IMR-90 (cell line): ENCODE results near the gene MED22. TPM values are rescaled to one million over a fixed set of nuclear protein-coding genes. Genes with fewer than 3 reads are reported as not detected.

ENCODE experiments used
- ATAC-seq: fragments of 200-7000 bp; cut with Tn5 transposase; 2 replicates; pipeline ENCODE4 v1.9.1; 2020; ENCODE audit warnings: low read depth, mild to moderate bottlenecking, moderate library complexity
- BruUV-seq: library from RNA; stranded (reverse); fragments of 400-500 nt; replicated peaks from 2 replicates; lab custom pipeline; 2021; lab: Mats Ljungman, UMichigan
- CTCF ChIA-PET: fragments of 300-600 bp; formaldehyde crosslinking; extraction: SDS; loops from one replicate; lab custom pipeline; 2021; ENCODE audit warnings: antibody characterized with exemption; lab: Yijun Ruan, JAX
- POLR2A ChIA-PET: fragments of 300-600 bp; sonication (Branson Sonifier 250); formaldehyde crosslinking; loops from one replicate; lab custom pipeline; 2022; ENCODE audit warnings: antibody characterized with exemption; ENCODE audit not compliant: unreplicated experiment; lab: Charles Lee
- DNase-seq: peaks from one replicate; pipeline ENCODE4 v3.0.0; 2013
- H2AFZ ChIP-seq: replicated peaks from 2 replicates; pipeline ENCODE3; 2013; ENCODE audit warnings: low read length, mild to moderate bottlenecking; ENCODE audit not compliant: poor library complexity
- H2AK5ac ChIP-seq: 2 replicates; pipeline ENCODE4 v1.6.1; 2013; ENCODE audit warnings: low read depth, low read length, inconsistent platforms
- H2AK9ac ChIP-seq: replicated peaks from 2 replicates; pipeline ENCODE3; 2013; ENCODE audit warnings: mild to moderate bottlenecking, low read depth, low read length, moderate library complexity; ENCODE audit not compliant: poor library complexity
- H2BK120ac ChIP-seq: 2 replicates; pipeline ENCODE4 v1.6.1; 2013; ENCODE audit warnings: low read depth, low read length, inconsistent platforms
- H2BK15ac ChIP-seq: 3 replicates; pipeline ENCODE4 v1.6.1; 2013; ENCODE audit warnings: low read depth, low read length, inconsistent platforms
- H2BK20ac ChIP-seq: 2 replicates; pipeline ENCODE4 v1.6.1; 2013; ENCODE audit warnings: low read depth, mild to moderate bottlenecking, inconsistent platforms, low read length, moderate library complexity
- H2BK5ac ChIP-seq: 2 replicates; pipeline ENCODE4 v1.6.1; 2013; ENCODE audit warnings: mild to moderate bottlenecking, low read depth, low read length, inconsistent platforms; ENCODE audit not compliant: poor library complexity, severe bottlenecking
- H3K14ac ChIP-seq: replicated peaks from 2 replicates; pipeline ENCODE4 v1.6.1; 2013; ENCODE audit warnings: low read depth, low read length, inconsistent platforms
- H3K18ac ChIP-seq: 2 replicates; pipeline ENCODE4 v1.6.1; 2013; ENCODE audit warnings: low read depth, low read length, control low read depth
- H3K23ac ChIP-seq: 2 replicates; pipeline ENCODE4 v1.6.1; 2013; ENCODE audit warnings: low read depth, low read length, inconsistent platforms
- H3K27ac ChIP-seq: 2 replicates; pipeline ENCODE4 v1.5.1; 2013; ENCODE audit warnings: mild to moderate bottlenecking, control low read depth, low read length; ENCODE audit not compliant: insufficient read depth
- H3K27me3 ChIP-seq: 2 replicates; pipeline ENCODE4 v1.6.1; 2013; ENCODE audit warnings: low read length; ENCODE audit not compliant: control insufficient read depth, insufficient read depth
- H3K36me3 ChIP-seq: 2 replicates; pipeline ENCODE4 v1.6.1; 2013; ENCODE audit warnings: low read length, mixed read lengths; ENCODE audit not compliant: control insufficient read depth, insufficient read depth
- H3K4ac ChIP-seq: 2 replicates; pipeline ENCODE4 v1.6.1; 2013; ENCODE audit warnings: low read depth, low read length, inconsistent platforms
- H3K4me1 ChIP-seq: 2 replicates; pipeline ENCODE4 v1.6.1; 2013; ENCODE audit warnings: low read length, mixed read lengths; ENCODE audit not compliant: control insufficient read depth, insufficient read depth
- H3K4me2 ChIP-seq: 2 replicates; pipeline ENCODE4 v1.6.1; 2013; ENCODE audit warnings: low read depth, mild to moderate bottlenecking, control low read depth, low read length, moderate library complexity
- H3K4me3 ChIP-seq: 2 replicates; pipeline ENCODE4 v1.5.1; 2013; ENCODE audit warnings: low read depth, mild to moderate bottlenecking, control low read depth, low read length, moderate library complexity; ENCODE audit not compliant: insufficient read depth
- H3K56ac ChIP-seq: 2 replicates; pipeline ENCODE4 v1.6.1; 2013; ENCODE audit warnings: low read length, inconsistent platforms; ENCODE audit not compliant: insufficient read depth; ENCODE audit errors: extremely low read depth
- H3K79me1 ChIP-seq, 2 experiments: 2 replicates each; pipeline ENCODE4 v1.6.1; 2013; ENCODE audit warnings: low read length in 2 of 2, inconsistent platforms in 1 of 2, low read depth in 1 of 2
- H3K9ac ChIP-seq: 2 replicates; pipeline ENCODE4 v1.6.1; 2013; ENCODE audit warnings: low read depth, low read length, control low read depth
- H3K9me1 ChIP-seq: 2 replicates; pipeline ENCODE4 v1.6.1; 2013; ENCODE audit warnings: low read length, inconsistent platforms; ENCODE audit not compliant: insufficient read depth
- H3K9me3 ChIP-seq: 2 replicates; pipeline ENCODE4 v1.6.1; 2013; ENCODE audit warnings: low read length; ENCODE audit not compliant: control insufficient read depth, insufficient read depth
- H4K20me1 ChIP-seq: 2 replicates; pipeline ENCODE4 v1.6.1; 2013; ENCODE audit warnings: low read length, inconsistent platforms; ENCODE audit not compliant: insufficient read depth
- H4K5ac ChIP-seq: 2 replicates; pipeline ENCODE4 v1.6.1; 2013; ENCODE audit warnings: mild to moderate bottlenecking, low read depth, low read length, control low read depth
- H4K8ac ChIP-seq, 2 experiments: 2 replicates each; pipeline ENCODE4 v1.6.1; 2013; ENCODE audit warnings: low read depth in 2 of 2, low read length in 2 of 2, control low read depth in 1 of 2, inconsistent platforms in 1 of 2
- H4K91ac ChIP-seq: 2 replicates; pipeline ENCODE4 v1.6.1; 2013; ENCODE audit warnings: low read depth, low read length, inconsistent platforms; ENCODE audit not compliant: insufficient read depth
- BHLHE40 ChIP-seq: fragments of 150-350 bp; IDR thresholded peaks from 2 replicates; pipeline ENCODE4 v1.6.1; 2016; ENCODE audit warnings: mild to moderate bottlenecking, low read depth, low read length
- CEBPB ChIP-seq: IDR thresholded peaks from 2 replicates; pipeline ENCODE4 v1.6.1; 2012; ENCODE audit warnings: low read depth, low read length, improper control_type of control experiment
- CHD1 ChIP-seq: IDR thresholded peaks from 2 replicates; pipeline ENCODE4 v1.6.1; 2012; ENCODE audit warnings: low read depth, low read length, improper control_type of control experiment
- CTCF ChIP-seq: conservative IDR thresholded peaks from 2 replicates; pipeline ENCODE4 v1.5.1; 2012; ENCODE audit warnings: mild to moderate bottlenecking, low read depth, low read length, improper control_type of control experiment
- ELK1 ChIP-seq: fragments of 150-350 bp; IDR thresholded peaks from 2 replicates; pipeline ENCODE4 v1.6.1; 2016; ENCODE audit warnings: low read depth, mild to moderate bottlenecking, low read length, moderate library complexity, borderline replicate concordance
- FOS ChIP-seq: fragments of 150-350 bp; IDR thresholded peaks from 2 replicates; pipeline ENCODE4 v1.6.1; 2016; ENCODE audit warnings: low read depth, low read length
- MAFK ChIP-seq: IDR thresholded peaks from 2 replicates; pipeline ENCODE4 v1.6.1; 2012; ENCODE audit warnings: low read depth, low read length, improper control_type of control experiment
- MAZ ChIP-seq: IDR thresholded peaks from 2 replicates; pipeline ENCODE4 v1.6.1; 2012; ENCODE audit warnings: low read depth, mild to moderate bottlenecking, low read length, improper control_type of control experiment, moderate library complexity, borderline replicate concordance
- MXI1 ChIP-seq: IDR thresholded peaks from 2 replicates; pipeline ENCODE4 v1.6.1; 2012; ENCODE audit warnings: low read depth, mild to moderate bottlenecking, low read length, moderate library complexity, borderline replicate concordance
- NFE2L2 ChIP-seq: fragments of 150-350 bp; IDR thresholded peaks from 2 replicates; pipeline ENCODE4 v1.6.1; 2016; ENCODE audit warnings: low read depth, mild to moderate bottlenecking, low read length
- POLR2A ChIP-seq: IDR thresholded peaks from 2 replicates; pipeline ENCODE4 v1.6.1; 2012; ENCODE audit warnings: mild to moderate bottlenecking, low read depth, low read length
- RAD21 ChIP-seq: IDR thresholded peaks from 2 replicates; pipeline ENCODE4 v1.6.1; 2012; ENCODE audit warnings: low read length, improper control_type of control experiment
- RCOR1 ChIP-seq: IDR thresholded peaks from 2 replicates; pipeline ENCODE4 v1.6.1; 2012; ENCODE audit warnings: mild to moderate bottlenecking, low read length, improper control_type of control experiment; ENCODE audit not compliant: insufficient replicate concordance
- RFX5 ChIP-seq: IDR thresholded peaks from 2 replicates; pipeline ENCODE4 v1.8.0; 2012; ENCODE audit warnings: low read depth, mild to moderate bottlenecking, low read length, moderate library complexity
- SMC3 ChIP-seq: fragments of 150-350 bp; IDR thresholded peaks from 2 replicates; pipeline ENCODE4 v1.6.1; 2016; ENCODE audit warnings: low read depth, mild to moderate bottlenecking, antibody characterized with exemption, low read length, moderate library complexity
- WGBS, 2 experiments: methylation state at CpG; one replicate each; pipeline versions ENCODE4 v1.1.5 to v1.1.7; 2013; ENCODE audit warnings: missing lambda C conversion rate in 2 of 2; ENCODE audit not compliant: insufficient read length in 1 of 2; ENCODE audit errors: extremely low coverage in 2 of 2; 5-methylcytosine and 5-hydroxymethylcytosine counted together
- dilution Hi-C: fragments of 300-500 bp; cut with HindIII; formaldehyde crosslinking; loops from one replicate; pipeline ENCODE4 v1.14.3; 2018; ENCODE audit warnings: low sequenced_read_pairs; ENCODE audit not compliant: unreplicated experiment
- in situ Hi-C: fragments of 300-500 bp; cut with MboI; formaldehyde crosslinking; loops from 3 replicates; pipeline ENCODE4 v1.14.3; 2019; ENCODE audit warnings: low sequenced_read_pairs, inconsistent platforms, mixed read lengths
- intact Hi-C: fragments of 100-400 bp; cut with micrococcal nuclease; formaldehyde crosslinking; loops from 2 replicates; pipeline ENCODE4 v1.10.0; 2022
- polyA plus RNA-seq, 3 experiments: library from polyadenylated mRNA; depleted of rRNA; stranded (reverse); fragments of >200 nt; gene quantifications; 2 replicates each; pipeline ENCODE4 v1.2.3, GENCODE V29; 2012; ENCODE audit warnings: low replicate concordance in 1 of 3
- total RNA-seq: library from RNA; depleted of rRNA; stranded (reverse); fragments of >200 nt; gene quantifications from 2 replicates; pipeline ENCODE4 v1.2.3, GENCODE V29; 2012
- TF ChIP-seq, protein P1 (sequence below): fragments of 150-350 bp; IDR thresholded peaks from 2 replicates; pipeline ENCODE4 v1.6.1; 2017; ENCODE audit warnings: mild to moderate bottlenecking, antibody characterized with exemption, low read length, low read depth

The MED22 gene
- total and polyA plus RNA-seq, 2 of the 4 experiments (the other 2 are of a cell fraction) = 7.9 to 28.3 TPM

DNA sequence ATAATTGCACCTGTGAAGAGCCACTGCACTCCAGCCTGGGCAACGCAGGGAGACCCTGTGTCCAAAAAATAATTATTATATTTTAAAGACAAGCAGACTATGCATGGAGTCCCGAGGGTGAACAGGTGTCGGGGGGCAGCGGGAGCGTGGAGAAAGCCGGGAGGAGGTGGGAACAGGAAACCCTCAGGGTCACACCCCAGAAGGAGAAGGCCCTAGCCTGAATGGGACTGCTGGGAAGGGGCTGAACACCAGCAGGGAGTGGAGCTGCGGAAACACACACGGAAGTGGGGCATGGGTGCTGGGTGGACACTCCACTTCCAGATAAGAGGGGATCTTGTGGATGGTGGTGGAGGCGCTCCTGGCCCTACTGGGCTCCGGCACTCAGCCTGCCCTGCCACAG lies 24.7 kb downstream of the MED22 start:
- intact Hi-C loops (no loop called here), in situ Hi-C loops (no loop called here), dilution Hi-C loops (no loop called here)
- no peak overlapping the region for H3K4me3 ChIP-seq
- H4K91ac ChIP-seq = no peak overlapping the region
- no peak overlapping the region for H3K18ac ChIP-seq
- no peak overlapping the region for H3K27ac ChIP-seq
- H3K9me1 ChIP-seq = no peaks in the 10 kb centered on the region
- CTCF ChIA-PET = no interaction called here
- H3K56ac ChIP-seq = no peak overlapping the region
- ATAC-seq (no peak), DNase-seq (no peak)
- H3K27me3 ChIP-seq = peaks cover 21% of the 10 kb centered on the region
- no peak overlapping the region for H3K4ac ChIP-seq
- H3K14ac ChIP-seq = no peak overlapping the region
- H2BK120ac ChIP-seq = no peak overlapping the region
- H3K23ac ChIP-seq = no peak overlapping the region
- no peak overlapping the region for H4K5ac ChIP-seq
- no peak for TF ChIP-seq BHLHE40
- TF ChIP-seq SMC3 = no peak
- TF ChIP-seq, protein P1, sequence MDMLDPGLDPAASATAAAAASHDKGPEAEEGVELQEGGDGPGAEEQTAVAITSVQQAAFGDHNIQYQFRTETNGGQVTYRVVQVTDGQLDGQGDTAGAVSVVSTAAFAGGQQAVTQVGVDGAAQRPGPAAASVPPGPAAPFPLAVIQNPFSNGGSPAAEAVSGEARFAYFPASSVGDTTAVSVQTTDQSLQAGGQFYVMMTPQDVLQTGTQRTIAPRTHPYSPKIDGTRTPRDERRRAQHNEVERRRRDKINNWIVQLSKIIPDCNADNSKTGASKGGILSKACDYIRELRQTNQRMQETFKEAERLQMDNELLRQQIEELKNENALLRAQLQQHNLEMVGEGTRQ = no peak
- no peak for TF ChIP-seq CHD1
- no peak for TF ChIP-seq MAZ
- no peak for TF ChIP-seq RCOR1
- no peak for TF ChIP-seq CEBPB
- TF ChIP-seq NFE2L2 = no peak
- no peak for TF ChIP-seq CTCF
- TF ChIP-seq ELK1 = no peak
- TF ChIP-seq RFX5 = no peak
- no peak for TF ChIP-seq POLR2A
- TF ChIP-seq MXI1 = no peak
- TF ChIP-seq RAD21 = no peak
- TF ChIP-seq FOS = no peak
- no peak for TF ChIP-seq MAFK
- no peaks in the 10 kb centered on the region for H3K36me3 ChIP-seq
- H3K79me1 ChIP-seq = no peaks in the 10 kb centered on the region
- no peaks in the 10 kb centered on the region for H4K20me1 ChIP-seq
- BruUV-seq = no TSS peak
- H3K9ac ChIP-seq = no peak overlapping the region
- H2BK5ac ChIP-seq = no peak overlapping the region
- H2BK15ac ChIP-seq = no peak overlapping the region
- H2BK20ac ChIP-seq = no peak overlapping the region
- POLR2A ChIA-PET = no interaction called here
- H4K8ac ChIP-seq = no peak overlapping the region
- no peaks in the 10 kb centered on the region for H3K9me3 ChIP-seq
- 93% methylated on average over 5 of the region's 10 CpGs; no CpG with 5 or more reads in 1 of the 2 experiments for WGBS, 2 experiments
- no peak overlapping the region for H2AK5ac ChIP-seq
- no peak overlapping the region for H2AK9ac ChIP-seq
- H3K4me2 ChIP-seq = no peak overlapping the region
- no peaks in the 10 kb centered on the region for H3K4me1 ChIP-seq
- no peak overlapping the region for H2AFZ ChIP-seq
